NB4 (cell line): ENCODE data around the gene RNF2.

Experiments used
- DNase-seq: peaks from one replicate; pipeline ENCODE4 v3.0.0; 2010; ENCODE audit warnings: low read depth
- H3K4me3 ChIP-seq: one replicate; pipeline ENCODE4 v1.5.1; 2011; ENCODE audit warnings: mild to moderate bottlenecking, low read depth, low read length, moderate library complexity
- MYC ChIP-seq: IDR thresholded peaks from 2 replicates; pipeline ENCODE4 v1.6.1; 2011; ENCODE audit warnings: low read depth, low read length
- POLR2A ChIP-seq: IDR thresholded peaks from 2 replicates; pipeline ENCODE4 v1.6.1; 2011; ENCODE audit warnings: mild to moderate bottlenecking; ENCODE audit not compliant: insufficient read length; ENCODE audit errors: extremely low read depth
- TF ChIP-seq, protein P1 (sequence below): IDR thresholded peaks from one replicate; pipeline ENCODE4 v1.5.1; 2012; ENCODE audit warnings: low read depth, low read length
- TF ChIP-seq, protein P2 (sequence below): IDR thresholded peaks from 2 replicates; pipeline ENCODE4 v1.6.1; 2011; ENCODE audit warnings: low read depth, low read length

Gene RNF2

DNA sequence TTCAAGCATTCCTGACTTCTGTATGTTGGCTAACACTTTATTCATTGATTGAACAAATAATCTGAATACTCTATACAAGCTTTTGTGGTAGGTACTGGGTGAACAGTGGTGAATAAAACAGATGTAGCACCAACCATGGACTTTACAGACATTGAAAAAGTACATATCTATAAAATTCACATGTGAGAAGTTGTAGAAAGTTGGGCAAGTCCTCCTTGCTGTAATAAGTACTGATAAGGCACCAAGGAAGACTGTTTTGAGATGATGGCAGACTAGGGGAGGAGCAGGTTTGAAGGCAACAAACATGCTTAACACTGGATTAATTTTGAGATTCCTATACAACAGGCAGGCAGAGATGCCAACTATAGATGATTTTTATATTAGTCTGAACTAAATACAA, 42.4 kb downstream of the RNF2 start:
- H3K4me3 ChIP-seq = no peak overlapping the region
- no peak for DNase-seq
- TF ChIP-seq MYC (no peak), POLR2A (no peak)
- TF ChIP-seq, protein P1, sequence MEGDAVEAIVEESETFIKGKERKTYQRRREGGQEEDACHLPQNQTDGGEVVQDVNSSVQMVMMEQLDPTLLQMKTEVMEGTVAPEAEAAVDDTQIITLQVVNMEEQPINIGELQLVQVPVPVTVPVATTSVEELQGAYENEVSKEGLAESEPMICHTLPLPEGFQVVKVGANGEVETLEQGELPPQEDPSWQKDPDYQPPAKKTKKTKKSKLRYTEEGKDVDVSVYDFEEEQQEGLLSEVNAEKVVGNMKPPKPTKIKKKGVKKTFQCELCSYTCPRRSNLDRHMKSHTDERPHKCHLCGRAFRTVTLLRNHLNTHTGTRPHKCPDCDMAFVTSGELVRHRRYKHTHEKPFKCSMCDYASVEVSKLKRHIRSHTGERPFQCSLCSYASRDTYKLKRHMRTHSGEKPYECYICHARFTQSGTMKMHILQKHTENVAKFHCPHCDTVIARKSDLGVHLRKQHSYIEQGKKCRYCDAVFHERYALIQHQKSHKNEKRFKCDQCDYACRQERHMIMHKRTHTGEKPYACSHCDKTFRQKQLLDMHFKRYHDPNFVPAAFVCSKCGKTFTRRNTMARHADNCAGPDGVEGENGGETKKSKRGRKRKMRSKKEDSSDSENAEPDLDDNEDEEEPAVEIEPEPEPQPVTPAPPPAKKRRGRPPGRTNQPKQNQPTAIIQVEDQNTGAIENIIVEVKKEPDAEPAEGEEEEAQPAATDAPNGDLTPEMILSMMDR = no peak
- TF ChIP-seq, protein P2, sequence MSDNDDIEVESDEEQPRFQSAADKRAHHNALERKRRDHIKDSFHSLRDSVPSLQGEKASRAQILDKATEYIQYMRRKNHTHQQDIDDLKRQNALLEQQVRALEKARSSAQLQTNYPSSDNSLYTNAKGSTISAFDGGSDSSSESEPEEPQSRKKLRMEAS = no peak

DNA sequence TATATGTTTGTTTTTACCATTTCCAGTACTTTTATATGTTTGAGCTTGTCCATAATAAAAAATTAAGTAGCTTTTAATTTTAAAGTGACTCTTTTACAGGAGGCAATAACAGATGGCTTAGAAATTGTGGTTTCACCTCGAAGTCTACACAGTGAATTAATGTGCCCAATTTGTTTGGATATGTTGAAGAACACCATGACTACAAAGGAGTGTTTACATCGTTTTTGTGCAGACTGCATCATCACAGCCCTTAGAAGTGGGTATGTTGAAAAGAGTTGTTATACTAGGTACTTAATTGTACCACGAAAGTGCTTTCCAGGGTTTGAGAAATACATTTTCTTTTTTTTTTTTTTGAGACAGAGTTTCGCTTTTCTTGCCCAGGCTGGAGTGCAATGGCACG, 46.1 kb downstream of the RNF2 start:
- no peak overlapping the region for H3K4me3 ChIP-seq
- TF ChIP-seq, protein P1 = no peak
- TF ChIP-seq, protein P2 = no peak
- TF ChIP-seq POLR2A = no peak
- no peak for TF ChIP-seq MYC
- no peak for DNase-seq

DNA sequence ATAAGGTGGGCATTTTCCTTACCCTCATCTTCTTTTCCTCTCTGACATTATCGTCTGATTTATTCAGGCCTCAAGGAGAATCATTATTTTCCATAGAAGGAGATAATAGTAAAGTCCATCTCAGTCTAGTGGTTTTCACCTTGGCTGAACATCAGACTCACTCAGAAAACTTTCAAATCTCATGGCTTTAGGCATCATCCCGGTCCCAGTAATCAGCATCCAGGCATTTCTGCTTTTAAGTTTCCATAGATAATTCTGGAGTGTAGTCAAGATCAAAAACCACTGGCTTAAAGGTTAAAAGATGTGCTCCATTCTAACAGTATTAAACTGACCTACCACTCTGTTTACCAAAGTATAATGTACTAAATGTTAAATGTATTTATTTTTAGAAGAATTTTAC, 49.4 kb downstream of the RNF2 start:
- no peak for DNase-seq
- TF ChIP-seq, protein P2 = no peak
- TF ChIP-seq, protein P1 = no peak
- no peak for TF ChIP-seq MYC
- TF ChIP-seq POLR2A = no peak

DNA sequence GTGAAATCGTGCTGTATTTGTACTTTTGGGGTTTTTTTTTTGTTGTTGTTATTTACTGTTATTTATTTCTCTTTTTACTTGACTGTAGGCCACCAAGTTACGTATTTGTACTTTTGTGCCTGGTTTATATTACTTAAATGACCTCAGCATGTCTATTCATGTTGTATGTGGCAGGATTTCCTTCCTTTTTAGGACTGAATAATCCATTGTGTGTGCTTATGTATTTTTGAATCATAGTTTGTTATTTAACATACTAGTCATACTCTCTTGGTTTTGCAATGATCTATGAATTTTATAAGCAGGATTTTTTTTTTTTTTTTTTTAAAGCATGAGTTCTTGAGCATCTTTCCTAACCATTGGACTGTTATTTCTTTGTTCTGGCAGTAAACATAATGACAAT, 51.2 kb downstream of the RNF2 start:
- no peak overlapping the region for H3K4me3 ChIP-seq
- TF ChIP-seq, protein P1 = no peak
- TF ChIP-seq, protein P2 = no peak
- TF ChIP-seq MYC = no peak
- no peak for TF ChIP-seq POLR2A
- no peak for DNase-seq

More for the DNA sequence above, 49.4 kb downstream of the RNF2 start:
- no peak overlapping the region for H3K4me3 ChIP-seq

DNA sequence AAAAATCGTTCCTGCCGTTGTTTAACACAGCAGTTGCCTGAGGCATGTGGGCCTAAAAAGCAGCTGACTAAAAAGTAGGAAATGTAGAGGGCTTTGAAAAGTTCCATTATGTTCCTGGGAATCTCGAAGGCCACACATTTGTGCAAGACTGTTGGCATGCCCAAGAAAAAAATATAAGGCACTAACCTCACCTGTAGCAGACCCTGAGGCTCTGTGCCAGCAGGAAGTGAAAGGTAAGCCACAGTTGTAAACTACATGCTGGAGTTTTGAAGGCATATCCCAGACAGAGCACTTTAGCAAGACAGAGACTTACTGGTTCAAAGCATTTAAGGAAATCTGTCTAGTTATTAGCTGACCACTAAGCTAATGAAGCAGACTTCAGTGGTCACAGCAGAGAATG, 58.7 kb downstream of the RNF2 start:
- no peak for DNase-seq
- no peak overlapping the region for H3K4me3 ChIP-seq
- TF ChIP-seq MYC (no peak), POLR2A (no peak)
- TF ChIP-seq, protein P1 = no peak
- TF ChIP-seq, protein P2 = no peak

DNA sequence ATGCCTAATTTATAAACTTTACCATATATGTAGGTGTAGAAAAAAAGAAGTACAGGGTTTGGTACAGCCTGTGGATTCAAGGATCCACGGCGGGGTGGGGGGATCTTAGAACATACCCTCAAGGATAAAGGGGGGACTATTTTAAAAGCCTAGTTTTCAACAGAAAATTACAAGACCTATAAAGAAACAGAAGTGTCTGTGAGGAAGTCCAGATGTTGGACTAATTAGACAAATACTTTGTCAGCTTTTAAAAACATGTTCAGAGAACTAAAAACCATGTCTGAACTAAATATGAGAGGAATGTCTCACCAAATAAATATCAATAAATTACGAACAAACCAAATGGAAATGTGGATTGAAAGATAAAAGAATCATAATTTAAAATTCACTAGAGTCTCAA, 59.8 kb downstream of the RNF2 start:
- H3K4me3 ChIP-seq = no peak overlapping the region
- TF ChIP-seq, protein P2 = no peak
- no peak for TF ChIP-seq POLR2A
- TF ChIP-seq, protein P1 = no peak
- no peak for TF ChIP-seq MYC
- no peak for DNase-seq
